Lower lobe of right lung (tissue), 2 donors: ENCODE results near the gene ZNF365. TPM values are rescaled to one million over a fixed set of nuclear protein-coding genes. Genes with fewer than 3 reads are reported as not detected.
"Not testable (repeated sequence)": the region's sequence is repeated elsewhere in the genome, so short reads cannot be mapped to it uniquely, and the experiment has no call there.

Experiments
- ATAC-seq, 2 donors: fragments of 200-7000 bp; cut with Tn5 transposase; one replicate each; pipeline ENCODE4 v1.9.1; 2020 to 2022; ENCODE audit warnings: mild to moderate bottlenecking in 2 of 2, moderate library complexity in 2 of 2
- DNase-seq: peaks from one replicate; pipeline ENCODE4 v3.0.0-alpha.2; 2020
- H3K27ac ChIP-seq: fragments of 200-600 bp; one replicate; pipeline ENCODE4 v1.8.0; 2022
- H3K27me3 ChIP-seq: fragments of 200-600 bp; one replicate; pipeline ENCODE4 v1.8.0; 2022; ENCODE audit warnings: low read depth
- H3K36me3 ChIP-seq: fragments of 200-600 bp; one replicate; pipeline ENCODE4 v1.8.0; 2022; ENCODE audit warnings: mild to moderate bottlenecking
- H3K4me1 ChIP-seq: fragments of 200-600 bp; one replicate; pipeline ENCODE4 v1.8.0; 2022
- H3K4me3 ChIP-seq: fragments of 200-600 bp; one replicate; pipeline ENCODE4 v1.8.0; 2022; ENCODE audit warnings: mild to moderate bottlenecking
- H3K9me3 ChIP-seq: fragments of 200-600 bp; one replicate; pipeline ENCODE4 v1.8.0; 2022
- CTCF ChIP-seq: fragments of 200-600 bp; IDR thresholded peaks from one replicate; pipeline ENCODE4 v1.8.0; 2022; ENCODE audit warnings: antibody characterized with exemption, mild to moderate bottlenecking
- intact Hi-C: fragments of 100-400 bp; cut with DNase I; formaldehyde crosslinking; loops from one replicate; pipeline ENCODE4 v1.11.0; 2022
- total RNA-seq: library from RNA; stranded (reverse); fragmentation: NEBNext Ultra II Directional; extraction: Animal tissue kit (Norgen Biotek cat#: 25700); gene quantifications from one replicate; pipeline ENCODE4 v1.2.1, GENCODE V29; 2021
- donor health status: DM: no; HTN: yes; CAD: no; lungs with severe emphysema.

The ZNF365 gene
- total RNA-seq, 1 donor from 2014 or later, result 1.2 TPM

DNA sequence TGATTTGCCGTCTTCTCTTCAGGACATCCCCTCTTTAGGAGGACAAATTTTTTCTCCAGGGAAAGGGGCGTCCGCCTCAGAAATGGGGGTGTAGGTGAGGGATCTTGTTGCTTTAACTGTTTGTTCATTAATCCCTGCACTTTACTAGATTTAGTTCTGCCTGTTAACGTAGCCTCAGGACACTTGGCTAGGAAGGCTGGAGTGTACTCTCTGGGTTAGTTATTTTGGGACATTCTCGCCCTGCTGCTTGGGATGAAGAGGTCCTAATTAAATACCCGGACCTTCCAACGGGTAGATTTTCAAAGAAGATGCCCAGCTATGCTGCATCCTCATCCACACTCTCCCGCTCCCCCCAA is 552 bp upstream of the ZNF365 start:
- DNase-seq (no peak), ATAC-seq (peak in 1 of 2 donors; percentile 25)
- TF ChIP-seq CTCF, result no peak
- Histone ChIP-seq H3K4me3 (peak overlapping the region; percentile 54), H3K9me3 (no peaks in the 10 kb centered on the region), H3K36me3 (no peaks in the 10 kb centered on the region), H3K27ac (no peak overlapping the region), H3K27me3 (peaks cover 21% of the 10 kb centered on the region), H3K4me1 (peaks cover 6% of the 10 kb centered on the region)
- intact Hi-C loops, result no loop called here

DNA sequence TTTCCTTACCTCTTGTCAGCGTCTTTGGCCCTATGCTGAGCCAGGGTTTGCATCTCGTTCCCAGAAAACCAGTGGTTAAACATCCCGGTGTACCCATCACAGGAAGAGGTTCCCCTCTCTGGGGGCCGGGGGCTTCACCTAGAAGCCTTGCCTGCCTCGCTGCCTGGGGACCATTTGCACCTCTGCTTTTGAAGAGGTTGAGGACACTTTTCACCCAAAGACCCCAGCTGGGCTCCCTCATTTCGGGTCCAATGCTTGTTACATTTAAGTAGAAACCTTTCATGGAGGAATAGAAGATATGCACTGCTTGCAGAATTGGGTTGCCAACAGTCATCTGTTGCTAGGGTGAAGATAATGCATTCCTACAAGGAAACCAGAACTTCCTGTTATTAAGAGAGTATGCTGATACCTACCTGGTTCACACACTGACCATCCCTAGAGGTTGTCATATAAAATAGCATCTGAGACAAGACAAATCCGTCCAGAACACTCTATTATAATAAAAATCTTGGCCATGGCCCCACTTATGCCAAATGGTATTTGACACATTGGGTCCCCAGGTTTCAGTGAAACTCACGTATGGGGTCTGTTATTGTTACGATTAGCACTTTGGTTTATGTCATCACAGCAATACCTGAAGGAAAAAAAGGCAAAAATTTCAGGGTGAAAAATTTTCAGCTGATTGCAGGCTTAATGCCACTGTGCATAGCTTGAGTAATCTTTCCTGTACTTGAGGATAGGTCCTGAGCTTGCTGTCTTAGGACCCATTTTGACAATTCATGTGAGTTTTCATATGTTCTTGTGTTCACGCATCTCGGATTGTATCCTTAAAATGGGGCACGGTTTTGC is 917 bp downstream of the ZNF365 start:
- no peak for DNase-seq
- peak in 1 of 2 donors; percentile 69 for ATAC-seq
- Histone ChIP-seq H3K36me3 (no peaks in the 10 kb centered on the region), H3K4me3 (peak overlapping the region; percentile 54), H3K27me3 (peaks cover 21% of the 10 kb centered on the region), H3K4me1 (peaks cover 6% of the 10 kb centered on the region), H3K27ac (no peak overlapping the region), H3K9me3 (no peaks in the 10 kb centered on the region)
- intact Hi-C loops, result no loop called here
- TF ChIP-seq CTCF, result no peak

- DNase-seq (no peak), ATAC-seq (no peak)
- peaks cover 21% of the 10 kb centered on the region for H3K27me3 ChIP-seq
- no peaks in the 10 kb centered on the region for H3K9me3 ChIP-seq
- intact Hi-C loops, result no loop called here
- no peaks in the 10 kb centered on the region for H3K36me3 ChIP-seq
- no peak for TF ChIP-seq CTCF
- H3K27ac ChIP-seq, result no peak overlapping the region
- H3K4me3 ChIP-seq, result no peak overlapping the region
- H3K4me1 ChIP-seq, result peaks cover 6% of the 10 kb centered on the region
These were observed 2.2 kb downstream of the ZNF365 start for GRCh38 chr10:62376071-62377025.

DNA sequence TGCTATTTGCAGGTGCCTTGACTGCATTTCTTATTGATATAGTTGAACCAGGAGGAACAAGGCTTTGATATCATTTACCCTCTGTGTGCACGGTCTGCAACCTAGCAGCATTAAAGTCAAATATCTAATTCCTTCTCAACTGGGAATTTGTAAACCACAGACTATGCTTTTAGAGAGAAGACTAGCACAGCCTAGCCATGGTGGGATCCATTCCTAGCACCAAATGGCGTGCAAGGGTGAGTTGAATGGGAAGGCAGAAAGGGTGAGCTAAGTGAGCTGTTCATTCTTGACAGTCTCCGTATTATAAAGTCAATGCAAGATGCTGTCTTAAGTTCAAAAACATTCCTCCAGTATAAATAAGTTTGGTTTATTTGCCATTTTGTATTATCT is 2.9 kb downstream of the ZNF365 start:
- peaks cover 6% of the 10 kb centered on the region for H3K4me1 ChIP-seq
- ATAC-seq (no peak), DNase-seq (no peak)
- intact Hi-C loops, result no loop called here
- no peaks in the 10 kb centered on the region for H3K9me3 ChIP-seq
- no peaks in the 10 kb centered on the region for H3K36me3 ChIP-seq
- TF ChIP-seq CTCF, result no peak
- no peak overlapping the region for H3K27ac ChIP-seq
- H3K27me3 ChIP-seq, result peaks cover 21% of the 10 kb centered on the region
- H3K4me3 ChIP-seq, result no peak overlapping the region

DNA sequence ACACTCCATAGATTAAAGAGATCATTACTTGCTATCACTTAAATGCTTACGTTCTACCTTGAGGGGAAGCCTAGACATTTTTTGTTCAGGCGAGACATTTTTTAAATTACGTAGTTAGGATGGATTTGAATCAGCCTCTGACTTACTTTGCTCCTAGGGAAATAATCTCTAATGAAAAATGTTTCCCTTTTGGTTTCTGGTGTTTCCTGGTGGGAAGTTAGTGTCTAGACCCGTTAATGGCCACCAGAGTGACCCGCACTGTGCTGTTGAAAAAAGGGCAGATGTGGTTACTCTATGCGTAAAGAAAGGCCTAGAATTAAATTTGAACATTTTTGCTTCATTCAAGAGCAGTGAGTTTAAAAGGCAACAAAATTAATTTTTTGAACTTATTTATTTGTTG is 3.8 kb downstream of the ZNF365 start:
- intact Hi-C loops, result no loop called here
- Histone ChIP-seq H3K27me3 (peaks cover 21% of the 10 kb centered on the region), H3K4me3 (no peak overlapping the region), H3K27ac (no peak overlapping the region), H3K9me3 (no peaks in the 10 kb centered on the region), H3K36me3 (no peaks in the 10 kb centered on the region), H3K4me1 (peaks cover 6% of the 10 kb centered on the region)
- ATAC-seq (no peak), DNase-seq (no peak)
- TF ChIP-seq CTCF, result no peak

- H3K27me3 ChIP-seq, result peaks cover 16% of the 10 kb centered on the region
- ATAC-seq, intact Hi-C loops, H3K4me3 ChIP-seq, H3K9me3 ChIP-seq, H3K4me1 ChIP-seq, DNase-seq, H3K36me3 ChIP-seq, H3K27ac ChIP-seq: not testable (repeated sequence)
These were observed 4.7 kb downstream of the ZNF365 start for GRCh38 chr10:62378877-62379276.
